CD4-positive, alpha-beta T cell treated with Interleukin-10 for 1 hour (primary cell): Measurements from ENCODE around the gene PIK3C2G.

Experiments used
- DNase-seq: peaks from one replicate; pipeline ENCODE4 v3.0.0-alpha.2; 2020

PIK3C2G gene

GRCh38 chr12:18576104-18576626, 314.8 kb downstream of the PIK3C2G start:
- no peak for DNase-seq

GRCh38 chr12:18576648-18577047, 315.3 kb downstream of the PIK3C2G start:
- no peak for DNase-seq

- no peak for DNase-seq
These were observed 316.9 kb downstream of the PIK3C2G start for GRCh38 chr12:18578191-18578590.

GRCh38 chr12:18580291-18580690, 319.0 kb downstream of the PIK3C2G start:
- no peak for DNase-seq

GRCh38 chr12:18580706-18581105, 319.4 kb downstream of the PIK3C2G start:
- no peak for DNase-seq

GRCh38 chr12:18581232-18581962, 320.1 kb downstream of the PIK3C2G start:
- DNase-seq, result no peak

- DNase-seq, result no peak
These were observed 322.3 kb downstream of the PIK3C2G start for GRCh38 chr12:18583655-18584054.

GRCh38 chr12:18586581-18586980, 325.3 kb downstream of the PIK3C2G start:
- no peak for DNase-seq

- DNase-seq, result no peak
These were observed 328.0 kb downstream of the PIK3C2G start for GRCh38 chr12:18589316-18589715.

GRCh38 chr12:18591473-18591872, 330.2 kb downstream of the PIK3C2G start:
- DNase-seq, result no peak

GRCh38 chr12:18595412-18595811, 334.1 kb downstream of the PIK3C2G start:
- DNase-seq, result no peak

GRCh38 chr12:18601962-18602361, 340.6 kb downstream of the PIK3C2G start:
- no peak for DNase-seq

- DNase-seq, result no peak
These were observed 351.7 kb downstream of the PIK3C2G start for GRCh38 chr12:18612971-18613370.

- DNase-seq, result no peak
These were observed 359.7 kb downstream of the PIK3C2G start for GRCh38 chr12:18620986-18621385.

- no peak for DNase-seq
These were observed 368.1 kb downstream of the PIK3C2G start for GRCh38 chr12:18629445-18629844.

- no peak for DNase-seq
These were observed 368.6 kb downstream of the PIK3C2G start for GRCh38 chr12:18629916-18630315.

GRCh38 chr12:18631339-18631738, 370.0 kb downstream of the PIK3C2G start:
- DNase-seq, result no peak

- no peak for DNase-seq
These were observed 371.5 kb downstream of the PIK3C2G start for GRCh38 chr12:18632848-18633247.

GRCh38 chr12:18634382-18634781, 373.1 kb downstream of the PIK3C2G start:
- DNase-seq, result no peak

GRCh38 chr12:18640321-18640955, 379.1 kb downstream of the PIK3C2G start:
- no peak for DNase-seq

- DNase-seq, result no peak
These were observed 382.4 kb downstream of the PIK3C2G start for GRCh38 chr12:18643681-18644080.

- no peak for DNase-seq
These were observed 383.2 kb downstream of the PIK3C2G start for GRCh38 chr12:18644564-18644963.

GRCh38 chr12:18646286-18646890, 385.1 kb downstream of the PIK3C2G start:
- no peak for DNase-seq

- no peak for DNase-seq
These were observed 390.2 kb downstream of the PIK3C2G start for GRCh38 chr12:18651525-18651924.
